ENCODE data around the gene BCR. TPM values are rescaled to one million over a fixed set of nuclear protein-coding genes. Genes with fewer than 3 reads are reported as not detected.

Gene BCR
- total RNA-seq, 1 experiment from 2014 or later: 28.1 TPM

- no peak for DNase-seq (ENCODE audit: low spot score)
These were observed 50.2 kb downstream of the BCR start for GRCh38 chr22:23230348-23231068.

DNA sequence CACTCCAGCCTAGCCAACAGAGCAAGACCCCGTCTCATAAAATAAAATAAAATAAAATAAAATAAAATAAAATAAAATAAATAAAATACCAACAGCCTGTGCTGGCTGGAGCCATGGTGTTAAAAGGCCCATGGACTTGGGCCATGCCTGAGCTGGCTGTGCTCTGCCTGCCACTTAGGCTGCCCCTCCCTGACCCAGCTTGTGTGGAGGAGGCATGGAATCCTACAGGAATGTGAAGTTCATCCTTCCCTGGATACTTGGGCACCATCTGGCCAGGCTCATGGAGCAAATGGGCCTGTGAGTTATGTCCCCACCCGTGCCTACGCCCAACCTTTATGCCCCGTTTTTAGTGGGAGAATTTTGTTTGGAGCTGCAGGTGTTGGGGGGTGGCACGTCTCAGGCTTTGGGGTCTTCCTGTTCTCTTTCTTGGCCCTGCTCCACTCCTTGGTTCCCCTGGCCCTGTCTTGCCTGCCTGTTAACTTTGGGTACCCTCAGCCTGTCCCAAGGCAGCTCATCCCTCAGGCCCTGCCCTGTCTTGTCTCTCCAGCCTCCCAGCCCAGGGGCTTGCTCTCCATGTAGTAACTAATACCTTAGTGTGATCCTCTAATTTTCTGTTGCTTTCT, 51.3 kb downstream of the BCR start:
- DNase-seq (ENCODE audit: low spot score): no peak

DNA sequence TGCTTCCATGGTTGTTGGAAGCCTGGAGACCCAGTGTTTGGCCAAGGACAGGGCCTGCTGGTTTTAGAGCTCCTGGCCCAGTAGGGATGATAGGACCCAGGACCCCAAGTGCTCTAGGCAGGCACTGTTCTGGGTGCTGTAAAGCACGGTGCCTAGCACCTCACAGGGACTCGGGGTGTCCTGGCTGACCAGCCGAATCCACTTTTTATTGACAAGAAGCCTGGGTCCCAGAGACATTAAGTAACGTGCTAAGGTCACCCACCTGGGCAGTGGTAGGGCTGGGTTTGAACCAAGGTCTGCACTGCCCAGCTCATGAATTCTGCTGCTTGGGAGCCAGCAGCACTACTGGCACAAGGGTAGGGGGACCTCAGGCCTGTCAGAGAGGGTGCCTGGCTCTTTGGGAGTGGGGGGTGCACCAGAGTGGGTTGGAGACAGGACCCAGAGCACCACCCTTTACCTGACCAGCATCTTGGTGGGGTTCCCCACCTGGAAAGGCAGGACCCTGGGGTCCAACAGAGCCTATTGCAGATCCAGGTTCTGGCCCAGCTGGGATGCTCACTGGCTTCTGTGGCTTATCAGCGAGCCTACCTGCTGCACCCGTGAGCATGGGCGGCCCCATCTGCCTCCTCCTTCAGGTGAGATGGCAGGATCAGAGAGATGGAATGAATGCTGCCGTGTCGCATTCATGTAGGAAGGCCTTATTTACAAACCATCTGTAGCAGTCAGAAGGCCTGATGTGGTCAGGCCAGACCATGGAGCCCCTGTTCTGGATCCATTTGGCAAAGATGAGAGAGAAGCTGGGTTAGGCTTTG, 52.0 kb downstream of the BCR start:
- DNase-seq (ENCODE audit: low spot score): no peak

GRCh38 chr22:23233084-23233531, 52.8 kb downstream of the BCR start:
- no peak for DNase-seq (ENCODE audit: low spot score)

DNA sequence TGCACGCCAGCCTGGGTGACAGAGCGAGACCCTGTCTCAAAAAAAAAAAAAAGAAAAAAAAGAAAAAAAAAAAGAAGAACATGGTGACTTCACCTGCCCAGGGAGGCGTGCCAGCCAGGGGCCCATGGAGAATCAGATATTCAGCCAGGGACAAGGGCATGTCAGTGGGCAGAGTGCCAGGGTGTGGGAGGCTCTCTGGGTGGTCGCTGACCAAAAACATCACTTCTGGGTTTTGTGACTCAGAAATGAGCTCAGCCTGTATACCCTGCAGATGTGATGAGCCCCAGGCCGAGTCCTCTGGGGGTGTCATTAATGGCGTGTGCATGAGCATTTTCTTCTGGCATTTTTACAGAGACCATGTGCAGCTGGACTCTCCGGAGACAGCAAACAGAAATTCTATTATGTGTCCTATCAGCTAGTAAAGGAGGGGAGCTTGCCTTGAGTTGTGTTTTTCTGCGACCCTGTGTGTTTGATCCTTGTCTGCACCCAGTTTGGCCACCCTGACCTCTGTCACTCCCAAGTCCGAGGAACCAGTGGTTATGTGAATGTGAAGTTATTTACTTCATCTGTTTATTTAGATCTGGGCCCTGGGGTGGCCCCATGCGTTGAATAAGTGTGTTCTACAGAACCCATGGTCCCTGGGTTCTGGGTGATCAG, 53.6 kb downstream of the BCR start:
- peak; percentile 12 for DNase-seq (ENCODE audit: low spot score)

- DNase-seq (ENCODE audit: low spot score): no peak
These were observed 54.3 kb downstream of the BCR start for GRCh38 chr22:23234409-23235161.

DNA sequence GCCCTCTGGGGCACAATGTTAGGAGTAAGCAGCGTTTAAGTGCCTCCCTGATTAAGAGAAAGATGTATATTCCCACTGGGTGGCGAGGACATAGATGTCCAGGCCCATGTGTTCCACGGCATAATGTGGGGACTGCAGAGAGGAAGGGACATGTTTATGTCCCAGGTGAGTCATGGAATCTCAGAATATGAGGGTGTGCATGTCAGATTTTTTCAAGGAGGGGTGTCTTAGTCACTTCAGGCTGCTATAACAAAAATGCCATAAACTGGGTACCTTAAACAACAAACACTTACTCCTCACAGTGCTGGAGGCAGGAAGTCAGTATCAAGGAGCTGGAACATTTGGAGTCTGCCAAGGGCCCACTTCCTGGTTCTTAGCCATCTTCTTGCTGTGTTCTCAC, 55.1 kb downstream of the BCR start:
- DNase-seq (ENCODE audit: low spot score): no peak

DNA sequence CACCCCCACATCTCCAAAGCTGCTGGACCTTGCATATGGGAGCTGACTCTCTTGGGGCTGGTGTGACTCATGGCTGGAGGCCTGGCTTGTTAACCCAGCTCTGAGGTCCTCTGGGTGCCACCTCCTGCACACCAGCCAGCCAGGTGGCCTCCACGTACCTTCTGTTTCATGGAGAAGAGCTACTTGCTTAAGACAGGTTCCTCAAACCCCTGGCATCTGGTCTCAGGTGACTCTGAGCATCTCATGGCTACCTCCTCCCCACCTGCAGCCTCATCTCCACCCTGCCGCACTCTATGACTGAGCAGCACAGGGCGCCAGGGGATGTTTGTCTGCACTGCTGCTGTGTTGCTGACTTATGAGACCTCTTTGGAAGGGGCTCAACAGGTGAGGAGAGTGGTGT, 55.7 kb downstream of the BCR start:
- DNase-seq (ENCODE audit: low spot score): no peak

GRCh38 chr22:23236440-23237184, 56.3 kb downstream of the BCR start:
- no peak for DNase-seq (ENCODE audit: low spot score)

- DNase-seq (ENCODE audit: low spot score): peak; percentile 14
These were observed 57.0 kb downstream of the BCR start for GRCh38 chr22:23237201-23237798.

DNA sequence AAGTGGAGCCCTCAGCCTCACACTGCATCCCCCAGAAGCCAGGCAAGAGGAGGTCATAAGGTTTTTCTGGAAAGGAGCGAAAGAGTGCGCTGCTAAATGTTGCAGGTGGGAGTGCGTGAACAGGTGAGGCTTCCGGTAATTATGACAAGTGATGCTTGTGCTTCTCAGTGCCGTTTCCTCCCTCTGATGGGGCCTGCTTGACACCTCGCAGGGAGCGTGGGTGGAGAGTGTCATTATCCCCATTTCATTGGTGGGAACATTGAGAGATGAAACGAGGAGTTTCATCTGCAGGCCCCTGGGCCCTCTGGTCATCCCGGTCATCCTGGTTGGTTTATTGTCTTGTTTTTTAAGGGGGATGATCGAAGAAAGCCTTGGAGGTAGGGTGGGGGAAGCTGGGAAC, 57.5 kb downstream of the BCR start:
- DNase-seq (ENCODE audit: low spot score): no peak

GRCh38 chr22:23238707-23239106, 58.4 kb downstream of the BCR start:
- DNase-seq (ENCODE audit: low spot score): no peak

DNA sequence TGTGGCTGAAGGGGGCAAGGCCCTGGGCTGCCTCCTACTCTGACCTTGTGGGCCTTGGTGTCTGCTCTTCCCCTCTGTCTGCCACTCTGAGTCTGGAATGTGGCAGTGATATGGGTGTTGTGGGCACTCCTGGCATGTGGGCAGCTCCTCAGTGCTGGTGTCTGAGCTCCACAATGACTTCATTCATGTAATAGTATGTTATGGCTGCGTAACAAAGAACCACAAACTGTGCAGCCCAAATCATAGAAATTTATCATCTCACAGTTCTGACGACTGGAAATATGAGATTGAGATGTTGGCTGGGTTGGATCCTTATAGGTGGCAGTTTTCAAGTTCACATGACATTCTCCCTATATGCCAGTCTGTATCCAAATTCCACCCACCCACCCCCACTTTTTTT, 59.1 kb downstream of the BCR start:
- no peak for DNase-seq (ENCODE audit: low spot score)

DNA sequence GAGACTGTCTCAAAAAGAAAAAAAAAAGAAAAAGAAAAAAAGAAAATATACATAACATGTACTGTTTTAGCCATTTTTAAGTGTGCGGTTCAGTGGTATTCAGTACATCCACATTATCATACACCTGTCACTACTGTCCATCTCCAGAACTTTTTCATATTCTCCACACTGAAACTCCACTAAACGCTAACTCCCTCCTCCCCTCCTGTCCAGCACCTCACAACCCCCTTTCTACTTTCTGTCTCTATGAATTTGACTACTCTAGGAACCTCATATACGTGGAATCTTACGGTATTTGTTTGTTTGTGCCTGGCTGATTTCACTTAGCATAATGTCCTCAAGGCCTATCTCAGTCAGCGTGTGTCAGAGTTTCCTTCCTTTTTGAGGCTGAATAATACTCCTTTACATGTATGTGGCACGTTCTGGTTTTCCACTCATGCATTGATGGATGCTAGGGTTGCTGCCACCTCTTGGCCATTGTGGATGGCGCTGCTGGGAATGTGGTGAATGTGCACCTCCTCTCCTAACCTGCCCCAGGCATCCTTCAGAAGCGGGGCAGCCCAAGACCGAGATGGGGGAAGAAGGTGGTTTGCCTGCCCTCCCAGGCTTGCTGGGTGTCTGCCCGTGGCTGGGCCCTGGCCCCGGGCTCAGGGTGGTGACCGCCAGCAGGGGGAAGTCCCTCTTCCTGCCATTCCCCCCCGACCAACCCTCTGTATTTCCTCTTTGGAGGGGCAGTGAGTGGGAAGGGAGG, 60.5 kb downstream of the BCR start:
- DNase-seq (ENCODE audit: low spot score): no peak

DNA sequence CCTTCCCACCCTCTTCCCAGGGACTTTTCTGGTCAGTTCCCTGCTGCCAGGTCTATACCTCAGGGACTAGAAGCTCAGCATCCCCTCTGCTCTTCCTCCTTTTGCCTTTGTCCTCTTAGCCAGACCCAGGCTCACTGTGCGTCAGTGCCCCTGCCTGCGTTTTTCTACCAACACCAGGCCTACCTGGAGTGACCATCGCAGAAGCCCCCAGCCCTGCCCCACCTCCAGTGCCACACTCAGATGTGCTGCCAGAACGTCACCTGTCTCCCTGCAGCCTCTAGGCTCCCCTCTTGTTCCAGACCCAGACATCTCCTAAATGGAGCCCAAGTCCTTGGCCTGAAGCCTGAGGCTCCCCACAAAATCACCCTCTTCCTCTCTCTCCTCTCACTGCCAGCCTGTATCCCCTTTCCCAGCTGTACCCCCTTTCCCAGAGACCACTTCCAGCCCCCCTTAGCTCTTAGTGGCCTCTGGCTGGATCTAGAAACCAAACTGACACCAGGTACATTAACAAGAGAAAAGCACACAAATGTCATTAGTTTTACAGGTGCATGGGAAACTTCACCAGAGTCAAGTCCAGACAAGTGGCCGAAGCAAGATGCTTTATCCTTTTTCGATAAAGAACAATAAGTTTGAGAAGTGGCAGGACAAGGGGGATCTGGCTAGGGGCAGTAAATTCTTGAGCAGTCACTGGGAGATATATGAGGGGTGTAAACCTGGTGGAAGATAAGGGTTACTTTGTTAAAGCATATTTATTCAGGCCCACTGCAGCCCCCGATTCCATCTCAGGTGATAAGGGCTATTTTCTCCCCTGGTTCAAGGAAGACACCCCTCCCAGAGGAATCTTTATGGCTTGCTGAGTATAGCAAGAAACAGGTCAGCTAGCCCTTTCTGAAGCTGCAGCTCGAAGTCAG, 61.5 kb downstream of the BCR start:
- no peak for DNase-seq (ENCODE audit: low spot score)

DNA sequence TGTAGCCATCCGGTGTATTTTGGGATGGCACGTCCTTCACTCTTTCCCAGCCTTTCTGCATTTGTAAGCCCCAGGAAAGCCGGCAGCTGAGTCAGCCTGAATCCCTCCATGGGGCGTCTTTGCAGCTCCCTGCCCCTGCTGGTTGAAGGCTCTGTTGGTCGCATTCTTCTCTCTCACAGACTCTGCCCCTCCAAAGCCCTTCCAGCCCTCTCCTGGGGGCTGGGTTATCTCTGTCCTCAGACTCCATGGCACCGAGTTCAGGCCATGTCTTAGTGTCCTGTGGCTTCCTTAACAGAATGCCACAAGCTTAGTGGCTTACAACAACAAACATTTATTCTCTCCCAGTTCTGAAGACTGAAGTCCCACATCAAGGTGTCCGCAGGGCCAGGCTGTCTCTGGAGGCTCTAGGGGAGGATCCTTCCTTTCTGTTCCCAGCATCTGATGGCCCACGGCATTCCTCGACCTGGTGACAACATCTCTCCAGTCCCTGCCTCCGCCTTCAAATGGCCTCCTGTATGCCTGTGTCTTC, 62.2 kb downstream of the BCR start:
- DNase-seq (ENCODE audit: low spot score): no peak

GRCh38 chr22:23243006-23243573, 62.8 kb downstream of the BCR start:
- no peak for DNase-seq (ENCODE audit: low spot score)
